Panc1 (cell line): ENCODE measurements around the gene KCNIP4. TPM values are rescaled to one million over a fixed set of nuclear protein-coding genes. Genes with fewer than 3 reads are reported as not detected.

Source experiments
- ATAC-seq: fragments of 200-7000 bp; cut with Tn5 transposase; 2 replicates; pipeline ENCODE4 v1.9.1; 2020; ENCODE audit warnings: mild to moderate bottlenecking, moderate library complexity
- BruUV-seq: library from RNA; stranded (reverse); fragments of 400-500 nt; replicated peaks from 2 replicates; lab custom pipeline; 2021; lab: Mats Ljungman, UMichigan
- CTCF ChIA-PET: fragments of 300-600 bp; sonication (Branson Sonifier 250); formaldehyde crosslinking; loops from one replicate; lab custom pipeline; 2022; ENCODE audit warnings: antibody characterized with exemption; lab: Charles Lee
- POLR2A ChIA-PET: fragments of 300-600 bp; sonication (Branson Sonifier 250); formaldehyde crosslinking; loops from one replicate; lab custom pipeline; 2022; ENCODE audit warnings: antibody characterized with exemption; lab: Charles Lee
- DNase-seq: peaks from one replicate; pipeline ENCODE4 v3.0.0-alpha.2; 2010; ENCODE audit warnings: low read depth, low spot score
- H3K27ac ChIP-seq: 2 replicates; pipeline ENCODE4 v1.5.1; 2011; ENCODE audit warnings: mild to moderate bottlenecking, low read length, inconsistent platforms
- H3K27me3 ChIP-seq: fragments of 200-500 bp; sonication (Bioruptor generic); 2 replicates; pipeline ENCODE4 v1.6.0; 2014; ENCODE audit warnings: low read length, inconsistent platforms; ENCODE audit not compliant: control insufficient read depth, insufficient read depth
- H3K36me3 ChIP-seq: fragments of 200-500 bp; sonication (Bioruptor generic); 2 replicates; pipeline ENCODE4 v1.5.1; 2014; ENCODE audit warnings: inconsistent platforms, mild to moderate bottlenecking, low read length, moderate library complexity; ENCODE audit not compliant: control insufficient read depth, insufficient read depth
- H3K4me1 ChIP-seq: 2 replicates; pipeline ENCODE4 v1.5.1; 2011; ENCODE audit warnings: inconsistent platforms, mild to moderate bottlenecking, low read length, moderate library complexity; ENCODE audit not compliant: control insufficient read depth, insufficient read depth
- H3K4me3 ChIP-seq, 2 experiments: 2 replicates each; pipeline ENCODE4 v1.5.1; 2011 to 2012; ENCODE audit warnings: low read depth in 2 of 2, low read length in 2 of 2, mild to moderate bottlenecking in 2 of 2, inconsistent platforms in 1 of 2, moderate library complexity in 1 of 2
- H3K9me3 ChIP-seq: fragments of 200-500 bp; sonication (Bioruptor generic); 2 replicates; pipeline ENCODE4 v1.5.1; 2014; ENCODE audit warnings: low read depth, mild to moderate bottlenecking, inconsistent platforms, low read length, moderate library complexity; ENCODE audit not compliant: control insufficient read depth, insufficient read depth
- CTCF ChIP-seq: fragments of 450-650 bp; IDR thresholded peaks from 2 replicates; pipeline ENCODE4 v1.5.1; 2017; ENCODE audit warnings: mild to moderate bottlenecking
- POLR2AphosphoS5 ChIP-seq: IDR thresholded peaks from 2 replicates; pipeline ENCODE4 v1.6.1; 2012; ENCODE audit warnings: mild to moderate bottlenecking, low read depth, low read length, moderate library complexity
- REST ChIP-seq, 2 experiments: IDR thresholded peaks; 2 replicates each; pipeline ENCODE4 v1.6.1; 2011 to 2012; ENCODE audit warnings: low read depth in 2 of 2, control low read depth in 1 of 2, low read length in 1 of 2, mild to moderate bottlenecking in 1 of 2, moderate library complexity in 1 of 2; ENCODE audit not compliant: insufficient read depth in 1 of 2
- SIN3A ChIP-seq: IDR thresholded peaks from 2 replicates; pipeline ENCODE4 v1.6.1; 2012; ENCODE audit warnings: low read depth, mild to moderate bottlenecking, low read length, moderate library complexity, borderline replicate concordance; ENCODE audit not compliant: insufficient read depth
- TCF7L2 ChIP-seq: IDR thresholded peaks from 2 replicates; pipeline ENCODE4 v1.6.1; 2011; ENCODE audit warnings: mild to moderate bottlenecking, low read depth, low read length, inconsistent platforms
- in situ Hi-C: cut with HindIII; loops from 2 replicates; pipeline ENCODE4 v1.10.0; 2016; ENCODE audit warnings: low sequenced_read_pairs, low pct_unique_long_range_greater_than_20kb
- intact Hi-C: fragments of 100-400 bp; cut with micrococcal nuclease; formaldehyde crosslinking; loops from one replicate; pipeline ENCODE4 v1.10.0; 2022; ENCODE audit not compliant: unreplicated experiment
- total RNA-seq: library from RNA; stranded (reverse); gene quantifications from one replicate; pipeline ENCODE4 v1.2.1, GENCODE V29; 2021; ENCODE audit not compliant: unreplicated experiment

Gene KCNIP4
- total RNA-seq, 1 experiment from 2014 or later, result not detected

GRCh38 chr4:21077967-21078366 is 870.6 kb downstream of the KCNIP4 start:
- in situ Hi-C loops, result no loop called here
- ATAC-seq (no peak), DNase-seq (no peak)
- Histone ChIP-seq H3K4me1 (no peaks in the 10 kb centered on the region), H3K9me3 (no peaks in the 10 kb centered on the region), H3K4me3 (no peak overlapping the region), H3K27ac (no peak overlapping the region), H3K36me3 (no peaks in the 10 kb centered on the region), H3K27me3 (no peaks in the 10 kb centered on the region)
- POLR2A ChIA-PET, result no interaction called here
- CTCF ChIA-PET, result no interaction called here
- intact Hi-C loops, result no loop called here
- TF ChIP-seq REST (IDR thresholded peaks at IDR 0.05; ENCODE audit: insufficient read depth in 1 of 2, low read depth in 2 of 2, low read length in 1 of 2), result no peak
- TF ChIP-seq SIN3A, result no peak
- TF ChIP-seq CTCF, result no peak
- no peak for TF ChIP-seq POLR2AphosphoS5
- BruUV-seq, result no TSS peak

DNA sequence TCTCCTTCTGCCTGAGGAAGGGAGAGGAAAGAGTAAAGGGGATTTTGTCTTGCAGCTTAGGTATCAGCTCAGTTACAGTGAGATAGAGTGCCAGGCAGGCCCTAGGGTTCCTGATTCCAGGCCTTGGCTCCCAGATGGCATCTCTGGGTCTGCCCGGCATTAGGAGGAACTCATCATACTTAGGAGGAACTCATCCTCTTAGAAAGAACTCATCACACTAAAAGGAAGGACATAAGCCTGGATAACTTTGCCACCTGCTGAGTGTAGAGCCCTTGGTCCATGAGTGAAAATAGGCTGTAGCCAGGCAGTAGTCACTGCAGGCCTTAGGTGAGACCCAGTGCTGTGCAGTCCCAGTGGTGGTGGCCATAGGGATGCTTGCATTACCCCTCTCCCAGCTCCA is 881.2 kb downstream of the KCNIP4 start:
- Histone ChIP-seq H3K36me3 (no peaks in the 10 kb centered on the region), H3K27ac (no peak overlapping the region), H3K4me1 (no peaks in the 10 kb centered on the region), H3K4me3 (no peak overlapping the region), H3K9me3 (no peaks in the 10 kb centered on the region), H3K27me3 (no peaks in the 10 kb centered on the region)
- ATAC-seq (no peak), DNase-seq (no peak)
- POLR2A ChIA-PET, result no interaction called here
- CTCF ChIA-PET, result no interaction called here
- intact Hi-C loops, result no loop called here
- in situ Hi-C loops, result no loop called here
- TF ChIP-seq TCF7L2, result no peak
- TF ChIP-seq CTCF, result no peak
- TF ChIP-seq POLR2AphosphoS5, result no peak
- no peak for TF ChIP-seq SIN3A
- TF ChIP-seq REST (IDR thresholded peaks at IDR 0.05; ENCODE audit: insufficient read depth in 1 of 2, low read depth in 2 of 2, low read length in 1 of 2), result no peak
- no TSS peak for BruUV-seq
